H1 (cell line): Measurements from ENCODE around the gene MAP3K1. TPM values are rescaled to one million over a fixed set of nuclear protein-coding genes. Genes with fewer than 3 reads are reported as not detected.

Experiments used
- CTCF ChIA-PET: fragments of 300-600 bp; sonication (Branson Sonifier 250); formaldehyde crosslinking; loops from one replicate; lab custom pipeline; 2021; ENCODE audit not compliant: partially characterized antibody; lab: Charles Lee
- POLR2A ChIA-PET: fragments of 300-600 bp; sonication (Branson Sonifier 250); formaldehyde crosslinking; loops from one replicate; lab custom pipeline; 2021; ENCODE audit warnings: inconsistent platforms; ENCODE audit not compliant: partially characterized antibody; lab: Charles Lee
- DNase-seq, 2 experiments: peaks; one replicate each; pipeline versions ENCODE4 v3.0.0 to v3.0.0-alpha.2; 2010 to 2022; ENCODE audit warnings: low spot score in 2 of 2, low read depth in 1 of 2, mixed read lengths in 1 of 2
- FAIRE-seq: peaks from 2 replicates; lab custom pipeline; 2011; peaks lifted over from hg19 to GRCh38; lab: Jason Lieb, UNC
- H2AFZ ChIP-seq: 2 replicates; pipeline ENCODE4 v1.8.1; 2012; ENCODE audit warnings: low read length, inconsistent platforms
- H2AK5ac ChIP-seq: 2 replicates; pipeline ENCODE4 v1.6.1; 2013; ENCODE audit warnings: low read depth, low read length
- H2BK120ac ChIP-seq: replicated peaks from 2 replicates; pipeline ENCODE3; 2013; ENCODE audit warnings: low read depth, low read length, inconsistent platforms
- H2BK12ac ChIP-seq: 2 replicates; pipeline ENCODE4 v1.6.1; 2013; ENCODE audit warnings: low read depth, low read length
- H2BK15ac ChIP-seq: 2 replicates; pipeline ENCODE4 v1.6.1; 2013; ENCODE audit warnings: low read length
- H2BK20ac ChIP-seq: 2 replicates; pipeline ENCODE4 v1.6.1; 2013; ENCODE audit warnings: low read length
- H2BK5ac ChIP-seq: 2 replicates; pipeline ENCODE4 v1.6.1; 2013; ENCODE audit warnings: low read depth, low read length
- H3K14ac ChIP-seq: 2 replicates; pipeline ENCODE4 v1.6.1; 2013; ENCODE audit warnings: inconsistent platforms; ENCODE audit not compliant: insufficient read length
- H3K18ac ChIP-seq: 2 replicates; pipeline ENCODE4 v1.6.1; 2013; ENCODE audit warnings: low read length; ENCODE audit errors: extremely low read depth
- H3K23ac ChIP-seq: 2 replicates; pipeline ENCODE4 v1.6.1; 2013; ENCODE audit warnings: inconsistent platforms; ENCODE audit not compliant: insufficient read length
- H3K23me2 ChIP-seq: 2 replicates; pipeline ENCODE4 v1.6.1; 2013; ENCODE audit warnings: low read depth, low read length
- H3K27ac ChIP-seq: 2 replicates; pipeline ENCODE4 v1.6.1; 2011; ENCODE audit warnings: low read depth, low read length, inconsistent platforms
- H3K27me3 ChIP-seq, 4 experiments: replicated peaks in 1 of 4; 1 replicate in 1 of 4; 2 replicates in 3 of 4; pipeline versions ENCODE4 v1.6.1 to v1.8.1; 2011 to 2013; ENCODE audit warnings: low read length in 3 of 4, mild to moderate bottlenecking in 3 of 4, inconsistent platforms in 2 of 4, mixed read lengths in 2 of 4, moderate library complexity in 1 of 4; ENCODE audit not compliant: control insufficient read depth in 3 of 4, insufficient read depth in 3 of 4; ENCODE audit errors: extremely low read depth in 1 of 4
- H3K36me3 ChIP-seq, 4 experiments: 2 replicates each; pipeline versions ENCODE4 v1.6.1 to v1.8.1; 2011 to 2013; ENCODE audit warnings: mild to moderate bottlenecking in 4 of 4, low read length in 3 of 4, moderate library complexity in 2 of 4, control low read depth in 1 of 4, inconsistent platforms in 1 of 4; ENCODE audit not compliant: insufficient read depth in 4 of 4, control insufficient read depth in 2 of 4
- H3K4ac ChIP-seq: replicated peaks from 2 replicates; pipeline ENCODE3; 2013; ENCODE audit warnings: low read length, low read depth, mixed read lengths, inconsistent platforms; ENCODE audit not compliant: insufficient read length
- H3K4me1 ChIP-seq, 4 experiments: replicated peaks in 1 of 4; 1 replicate in 1 of 4; 2 replicates in 3 of 4; pipeline versions ENCODE4 v1.6.1 to v1.8.1; 2011 to 2013; ENCODE audit warnings: low read length in 3 of 4, inconsistent platforms in 2 of 4, mixed read lengths in 1 of 4; ENCODE audit not compliant: insufficient read depth in 4 of 4, control insufficient read depth in 3 of 4
- H3K4me2 ChIP-seq, 2 experiments: 2 replicates each; pipeline versions ENCODE4 v1.6.1 to v1.8.1; 2011 to 2013; ENCODE audit warnings: low read depth in 2 of 2, low read length in 2 of 2, control low read depth in 1 of 2, inconsistent platforms in 1 of 2, mild to moderate bottlenecking in 1 of 2; ENCODE audit not compliant: insufficient read depth in 1 of 2
- H3K4me3 ChIP-seq, 4 experiments: fragments of 200-600, 300-600 bp in 1 of 4; sonication (generic), shearing (Covaris generic), sonication (Bioruptor Twin) in 1 of 4; 2 replicates each; pipeline versions ENCODE4 v1.5.1 to v1.8.1; 2011 to 2016; ENCODE audit warnings: low read length in 4 of 4, low read depth in 3 of 4, control low read depth in 2 of 4, inconsistent platforms in 2 of 4, mild to moderate bottlenecking in 2 of 4, mixed read lengths in 1 of 4, moderate library complexity in 1 of 4; ENCODE audit not compliant: insufficient read depth in 2 of 4; ENCODE audit errors: extremely low read depth in 1 of 4
- H3K56ac ChIP-seq: replicated peaks from 2 replicates; pipeline ENCODE3; 2013; ENCODE audit warnings: low read depth, mild to moderate bottlenecking, mixed read lengths, low read length, inconsistent platforms; ENCODE audit not compliant: insufficient read length
- H3K79me1 ChIP-seq: 2 replicates; pipeline ENCODE4 v1.6.1; 2013; ENCODE audit warnings: low read depth, low read length, control low read depth
- H3K79me2 ChIP-seq, 2 experiments: 2 replicates each; pipeline versions ENCODE4 v1.6.1 to v1.8.1; 2012 to 2013; ENCODE audit warnings: low read length in 2 of 2, mild to moderate bottlenecking in 2 of 2, inconsistent platforms in 1 of 2; ENCODE audit not compliant: insufficient read depth in 2 of 2, control insufficient read depth in 1 of 2
- H3K9ac ChIP-seq, 4 experiments: replicated peaks in 1 of 4; 1 replicate in 1 of 4; 2 replicates in 3 of 4; pipeline versions ENCODE4 v1.6.1 to v1.8.1; 2011 to 2013; ENCODE audit warnings: low read depth in 3 of 4, low read length in 3 of 4, control low read depth in 2 of 4, mild to moderate bottlenecking in 2 of 4, moderate library complexity in 2 of 4, inconsistent platforms in 1 of 4; ENCODE audit errors: extremely low read depth in 1 of 4
- H3K9me3 ChIP-seq, 2 experiments: 2 replicates each; pipeline versions ENCODE4 v1.6.1 to v1.8.1; 2012 to 2013; ENCODE audit warnings: mild to moderate bottlenecking in 2 of 2, moderate library complexity in 2 of 2, control low read depth in 1 of 2, inconsistent platforms in 1 of 2, low read depth in 1 of 2, low read length in 1 of 2, mixed read lengths in 1 of 2; ENCODE audit not compliant: insufficient read depth in 2 of 2
- H4K20me1 ChIP-seq, 2 experiments: replicated peaks in 1 of 2; 2 replicates each; pipeline versions ENCODE3 to v1.8.1; 2011 to 2013; ENCODE audit warnings: inconsistent platforms in 2 of 2, low read length in 2 of 2, mild to moderate bottlenecking in 1 of 2; ENCODE audit not compliant: insufficient read depth in 2 of 2, control insufficient read depth in 1 of 2
- H4K5ac ChIP-seq: 2 replicates; pipeline ENCODE4 v1.6.1; 2013; ENCODE audit warnings: low read length, low read depth, mixed read lengths, inconsistent platforms; ENCODE audit not compliant: insufficient read length
- H4K8ac ChIP-seq: 2 replicates; pipeline ENCODE4 v1.8.0; 2013; ENCODE audit warnings: mild to moderate bottlenecking, moderate library complexity, low read length, inconsistent platforms; ENCODE audit not compliant: insufficient read depth; ENCODE audit errors: extremely low read depth
- H4K91ac ChIP-seq: replicated peaks from 2 replicates; pipeline ENCODE3; 2013; ENCODE audit warnings: low read length, mixed read lengths, inconsistent platforms; ENCODE audit not compliant: insufficient read length
- ASH2L ChIP-seq: fragments of 200-600, 300-600 bp; sonication (generic); IDR thresholded peaks from one replicate; pipeline ENCODE4 v1.7.1; 2017; ENCODE audit warnings: low read length
- CBX8 ChIP-seq: fragments of 300-800, 300-1000 bp; sonication (generic); IDR thresholded peaks from 2 replicates; pipeline ENCODE4 v1.7.1; 2016; ENCODE audit warnings: low read depth, low read length, borderline replicate concordance
- CEBPB ChIP-seq: IDR thresholded peaks from 2 replicates; pipeline ENCODE4 v1.6.1; 2012; ENCODE audit warnings: low read depth, low read length
- CREB1 ChIP-seq: IDR thresholded peaks from 2 replicates; pipeline ENCODE4 v1.6.1; 2012; ENCODE audit warnings: inconsistent platforms
- EGR1 ChIP-seq: IDR thresholded peaks from 2 replicates; pipeline ENCODE4 v1.6.1; 2011; ENCODE audit warnings: low read depth, low read length, borderline replicate concordance
- EP300 ChIP-seq, 2 experiments: IDR thresholded peaks; 1 replicate in 1 of 2; 2 replicates in 1 of 2; pipeline ENCODE4 v1.6.1; 2011 to 2012; ENCODE audit warnings: low read depth in 2 of 2, low read length in 2 of 2, mild to moderate bottlenecking in 2 of 2, borderline replicate concordance in 1 of 2, inconsistent platforms in 1 of 2, moderate library complexity in 1 of 2
- GABPA ChIP-seq: IDR thresholded peaks from 2 replicates; pipeline ENCODE4 v1.6.1; 2011; ENCODE audit warnings: mild to moderate bottlenecking, low read length, moderate library complexity, borderline replicate concordance; ENCODE audit not compliant: insufficient read depth
- HDAC6 ChIP-seq: IDR thresholded peaks from one replicate; pipeline ENCODE4 v1.7.1; 2012; ENCODE audit warnings: low read depth, mild to moderate bottlenecking, inconsistent platforms, low read length, moderate library complexity
- MAFK ChIP-seq: IDR thresholded peaks from 2 replicates; pipeline ENCODE4 v1.6.1; 2012; ENCODE audit warnings: low read depth, mild to moderate bottlenecking, improper control_type of control experiment, low read length
- POU5F1 ChIP-seq: IDR thresholded peaks from 2 replicates; pipeline ENCODE4 v1.6.1; 2011; ENCODE audit warnings: low read depth, mild to moderate bottlenecking, low read length, moderate library complexity
- SIX5 ChIP-seq: IDR thresholded peaks from 2 replicates; pipeline ENCODE4 v1.6.1; 2011; ENCODE audit warnings: mild to moderate bottlenecking, low read depth, low read length
- SRF ChIP-seq: IDR thresholded peaks from 2 replicates; pipeline ENCODE4 v1.6.1; 2011; ENCODE audit warnings: mild to moderate bottlenecking, low read depth, low read length, moderate library complexity
- TBP ChIP-seq: IDR thresholded peaks from 2 replicates; pipeline ENCODE4 v1.6.1; 2011; ENCODE audit warnings: low read depth, low read length, improper control_type of control experiment
- ZNF274 ChIP-seq: IDR thresholded peaks from 2 replicates; pipeline ENCODE4 v1.7.0; 2012; ENCODE audit warnings: low read length, borderline replicate concordance; ENCODE audit errors: extremely low read depth
- WGBS, 2 experiments: shearing (Covaris generic) in 1 of 2; methylation state at CpG; one replicate each; pipeline versions ENCODE4 v1.1.6 to v1.1.7; 2013 to 2015; ENCODE audit warnings: low lambda C conversion rate in 2 of 2, mixed read lengths in 2 of 2, inconsistent platforms in 1 of 2, low coverage in 1 of 2, missing lambda C conversion rate in 1 of 2; ENCODE audit not compliant: insufficient replicate concordance in 2 of 2, insufficient coverage in 1 of 2, insufficient read length in 1 of 2; ENCODE audit errors: extremely low coverage in 1 of 2, missing lambda C conversion rate in 1 of 2; 5-methylcytosine and 5-hydroxymethylcytosine counted together
- polyA plus RNA-seq, 7 experiments: library from polyadenylated mRNA; depleted of rRNA in 3 of 7; stranded (reverse) in 5 of 7; unstranded in 2 of 7; fragments of >200 nt in 5 of 7; fragments of 200-250 nt in 2 of 7; gene quantifications; 1 replicate in 5 of 7; 2 replicates in 1 of 7; 4 replicates in 1 of 7; pipeline versions ENCODE4 v1.2.1 to v1.2.3, GENCODE V29; 2011 to 2013; ENCODE audit warnings: missing spikeins in 2 of 7, mixed read lengths in 2 of 7
- total RNA-seq: library from RNA; stranded (reverse); fragmentation: NEBNext Ultra II Directional; extraction: Animal tissue kit (Norgen Biotek cat#: 25700); gene quantifications from 2 replicates; pipeline ENCODE4 v1.2.1, GENCODE V29; 2021

The MAP3K1 gene
- total and polyA plus RNA-seq, 2 of the 8 experiments (the other 6 are each of a cell fraction or from before 2014, with no cell fraction given): 3.9 to 11.8 TPM

DNA sequence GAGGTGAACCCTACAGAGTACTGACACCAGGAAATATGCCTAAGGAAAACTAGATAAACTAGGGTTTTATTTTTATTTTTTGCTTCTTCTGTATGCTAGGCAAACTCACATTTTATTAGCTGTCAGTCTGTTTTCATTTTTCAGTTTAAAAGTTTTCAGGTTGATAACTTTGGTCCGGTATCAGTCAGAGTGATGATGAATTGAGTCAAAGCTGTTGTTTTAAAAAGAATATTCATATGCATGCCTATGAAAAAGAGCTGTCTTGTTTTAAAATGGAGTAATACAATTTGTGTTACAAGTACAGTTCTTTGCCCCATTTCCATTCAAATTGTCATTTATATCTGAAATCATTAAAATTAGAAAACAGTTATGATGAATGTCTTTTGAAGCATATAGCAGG is 22.6 kb downstream of the MAP3K1 start:
- Histone ChIP-seq H3K18ac (no peak overlapping the region), H3K79me1 (no peaks in the 10 kb centered on the region; the same call in 1 of the 2 replicates), H2BK12ac (no peak overlapping the region), H3K4me3 (no peak overlapping the region), H4K20me1 (no peaks in the 10 kb centered on the region), H3K56ac (no peak overlapping the region), H3K4ac (no peak overlapping the region), H2BK120ac (no peak overlapping the region), H3K23me2 (no peaks in the 10 kb centered on the region; the same call in 1 of the 2 replicates), H3K27ac (no peak overlapping the region), H4K5ac (no peak overlapping the region), H3K36me3 (no peaks in the 10 kb centered on the region), H2BK20ac (no peak overlapping the region), H3K9ac (no peak overlapping the region), H2AK5ac (no peak overlapping the region), H2BK15ac (no peak overlapping the region), H2AFZ (no peak overlapping the region), H3K4me2 (no peak overlapping the region), H3K4me1 (peaks cover 1 to 19% (median 7%) of the 10 kb centered on the region in 4 experiments; a peak in 5 of 7 replicates), H2BK5ac (no peak overlapping the region), H3K14ac (no peak overlapping the region), H4K91ac (no peak overlapping the region), H3K23ac (no peak overlapping the region)
- 78% methylated on average over 1 of the region's 1 CpG; no CpG with 5 or more reads in 1 of the 2 experiments for WGBS, 2 experiments
- POLR2A ChIA-PET: no interaction called here
- DNase-seq: no peak
- TF ChIP-seq GABPA (no peak), CEBPB (no peak), SIX5 (no peak), EP300 (IDR thresholded peaks at IDR 0.05; ENCODE audit: borderline replicate concordance in 1 of 2, low read depth in 2 of 2, low read length in 2 of 2) (no peak), SRF (no peak), MAFK (no peak), ZNF274 (no peak), POU5F1 (no peak), HDAC6 (no peak), TBP (no peak), ASH2L (no peak), CBX8 (no peak), CREB1 (no peak), EGR1 (no peak)
- TF ChIP-seq, all 59 proteins: peak for 0
- Histone ChIP-seq H3K9me3 (no peaks in the 10 kb centered on the region), H3K79me2 (peaks cover 0 to 95% of the 10 kb centered on the region in 2 experiments; a peak in 3 of 4 replicates), H3K27me3 (no peaks in the 10 kb centered on the region), H4K8ac (no peak overlapping the region)
- FAIRE-seq: no peak
- CTCF ChIA-PET: interaction anchor here (0.5 to 11.2 kb wide), 40 partner anchors 8 to 901 kb away, joined by 3 to 146 read pairs (median 4); partner anchors contain the start of gene MAP3K1
